ENCODE measurements around the gene TBX2.

Gene TBX2

GRCh38 chr17:61383689-61384201 is 15.9 kb upstream of the TBX2 start:
- Histone ChIP-seq H3K4me1 (ENCODE audit: insufficient read depth, low read length, severe bottlenecking) (no peaks in the 10 kb centered on the region), H3K4me2 (ENCODE audit: low read length) (no peak overlapping the region), H3K27ac (ENCODE audit: low read depth, low read length, poor library complexity, severe bottlenecking) (no peak overlapping the region), H3K4me3 (ENCODE audit: low read depth, low read length, poor library complexity, severe bottlenecking) (no peak overlapping the region), H3K9ac (ENCODE audit: low read length) (no peak overlapping the region), H3K27me3 (ENCODE audit: insufficient read depth, low read length) (no peaks in the 10 kb centered on the region), H3K9me3 (ENCODE audit: low read length) (no peaks in the 10 kb centered on the region), H4K20me1 (ENCODE audit: insufficient read depth, low read length) (no peaks in the 10 kb centered on the region), H2AFZ (ENCODE audit: low read length) (no peak overlapping the region), H3K79me2 (ENCODE audit: insufficient read depth, low read length) (no peaks in the 10 kb centered on the region), H3F3A (ENCODE audit: insufficient read depth, low read length) (no peaks in the 10 kb centered on the region), H3K9me2 (ENCODE audit: low read depth, low read length) (no peaks in the 10 kb centered on the region), H3K36me3 (ENCODE audit: insufficient read depth, low read length) (no peaks in the 10 kb centered on the region)
- no peak for TF ChIP-seq EZH2 (IDR thresholded peaks at IDR 0.05; ENCODE audit: borderline replicate concordance, low read length)
- no peak for TF ChIP-seq CTCF (IDR thresholded peaks at IDR 0.05; ENCODE audit: low read length)

- no peak overlapping the region for H3K4me2 ChIP-seq (ENCODE audit: low read length)
- H3K9ac ChIP-seq (ENCODE audit: low read length), result no peak overlapping the region
- no peak overlapping the region for H3K4me3 ChIP-seq (ENCODE audit: low read depth, low read length, poor library complexity, severe bottlenecking)
- H4K20me1 ChIP-seq (ENCODE audit: insufficient read depth, low read length), result no peaks in the 10 kb centered on the region
- H3K9me2 ChIP-seq (ENCODE audit: low read depth, low read length), result no peaks in the 10 kb centered on the region
- no peak for TF ChIP-seq CTCF (IDR thresholded peaks at IDR 0.05; ENCODE audit: low read length)
- no peak for TF ChIP-seq EZH2 (IDR thresholded peaks at IDR 0.05; ENCODE audit: borderline replicate concordance, low read length)
- H3K36me3 ChIP-seq (ENCODE audit: insufficient read depth, low read length), result no peaks in the 10 kb centered on the region
- no peak overlapping the region for H3K27ac ChIP-seq (ENCODE audit: low read depth, low read length, poor library complexity, severe bottlenecking)
- H3F3A ChIP-seq (ENCODE audit: insufficient read depth, low read length), result no peaks in the 10 kb centered on the region
- no peaks in the 10 kb centered on the region for H3K27me3 ChIP-seq (ENCODE audit: insufficient read depth, low read length)
- H3K9me3 ChIP-seq (ENCODE audit: low read length), result no peaks in the 10 kb centered on the region
- no peaks in the 10 kb centered on the region for H3K79me2 ChIP-seq (ENCODE audit: insufficient read depth, low read length)
- H2AFZ ChIP-seq (ENCODE audit: low read length), result no peak overlapping the region
- no peaks in the 10 kb centered on the region for H3K4me1 ChIP-seq (ENCODE audit: insufficient read depth, low read length, severe bottlenecking)
These were observed 15.3 kb upstream of the TBX2 start for GRCh38 chr17:61384354-61384691.

- Histone ChIP-seq H3K27me3 (ENCODE audit: insufficient read depth, low read length) (no peaks in the 10 kb centered on the region), H3K4me1 (ENCODE audit: insufficient read depth, low read length, severe bottlenecking) (no peaks in the 10 kb centered on the region), H2AFZ (ENCODE audit: low read length) (no peak overlapping the region), H3K9ac (ENCODE audit: low read length) (no peak overlapping the region), H3K4me2 (ENCODE audit: low read length) (no peak overlapping the region), H3K9me2 (ENCODE audit: low read depth, low read length) (no peaks in the 10 kb centered on the region), H4K20me1 (ENCODE audit: insufficient read depth, low read length) (no peaks in the 10 kb centered on the region), H3F3A (ENCODE audit: insufficient read depth, low read length) (no peaks in the 10 kb centered on the region), H3K4me3 (ENCODE audit: low read depth, low read length, poor library complexity, severe bottlenecking) (no peak overlapping the region), H3K79me2 (ENCODE audit: insufficient read depth, low read length) (no peaks in the 10 kb centered on the region), H3K9me3 (ENCODE audit: low read length) (no peaks in the 10 kb centered on the region), H3K27ac (ENCODE audit: low read depth, low read length, poor library complexity, severe bottlenecking) (no peak overlapping the region), H3K36me3 (ENCODE audit: insufficient read depth, low read length) (no peaks in the 10 kb centered on the region)
- TF ChIP-seq CTCF (IDR thresholded peaks at IDR 0.05; ENCODE audit: low read length), result no peak
- TF ChIP-seq EZH2 (IDR thresholded peaks at IDR 0.05; ENCODE audit: borderline replicate concordance, low read length), result no peak
These were observed 14.7 kb upstream of the TBX2 start for GRCh38 chr17:61384692-61385576.

Measured in OCI-LY1 (cell line).